NCI-H2171 (cell line): ENCODE data around the gene TAOK1.

Experiments
- DNase-seq: peaks from one replicate; lab custom pipeline; 2025; lab: John Stamatoyannopoulos, UW

The TAOK1 gene

GRCh38 chr17:29379084-29379991 lies 10.8 kb upstream of the TAOK1 start:
- no peak for DNase-seq

GRCh38 chr17:29383686-29384085 lies 6.5 kb upstream of the TAOK1 start:
- DNase-seq: no peak

- no peak for DNase-seq
Observed at GRCh38 chr17:29384901-29385300, 5.3 kb upstream of the TAOK1 start.

- DNase-seq: no peak
Observed at GRCh38 chr17:29386760-29387159, 3.4 kb upstream of the TAOK1 start.

- DNase-seq: no peak
Observed at GRCh38 chr17:29388937-29389336, 1.2 kb upstream of the TAOK1 start.

- DNase-seq: no peak
Observed at GRCh38 chr17:29390851-29391631, 878 bp downstream of the TAOK1 start.

GRCh38 chr17:29393436-29393835 lies 3.3 kb downstream of the TAOK1 start:
- DNase-seq: no peak

GRCh38 chr17:29394761-29395160 lies 4.6 kb downstream of the TAOK1 start:
- DNase-seq: no peak

GRCh38 chr17:29396066-29396465 lies 5.9 kb downstream of the TAOK1 start:
- DNase-seq: no peak

- no peak for DNase-seq
Observed at GRCh38 chr17:29399634-29400033, 9.5 kb downstream of the TAOK1 start.

- no peak for DNase-seq
Observed at GRCh38 chr17:29400818-29401217, 10.7 kb downstream of the TAOK1 start.

GRCh38 chr17:29401258-29401657 lies 11.1 kb downstream of the TAOK1 start:
- DNase-seq: no peak

- no peak for DNase-seq
Observed at GRCh38 chr17:29407856-29408255, 17.7 kb downstream of the TAOK1 start.

GRCh38 chr17:29409963-29410362 lies 19.8 kb downstream of the TAOK1 start:
- DNase-seq: no peak

- no peak for DNase-seq
Observed at GRCh38 chr17:29412780-29413565, 22.8 kb downstream of the TAOK1 start.

- DNase-seq: no peak
Observed at GRCh38 chr17:29420128-29420527, 30.0 kb downstream of the TAOK1 start.

- DNase-seq: no peak
Observed at GRCh38 chr17:29430275-29430674, 40.1 kb downstream of the TAOK1 start.

GRCh38 chr17:29433541-29433940 lies 43.4 kb downstream of the TAOK1 start:
- no peak for DNase-seq

- no peak for DNase-seq
Observed at GRCh38 chr17:29434550-29434949, 44.4 kb downstream of the TAOK1 start.

GRCh38 chr17:29442451-29442850 lies 52.3 kb downstream of the TAOK1 start:
- DNase-seq: no peak

- DNase-seq: no peak
Observed at GRCh38 chr17:29443041-29443739, 53.0 kb downstream of the TAOK1 start.

- no peak for DNase-seq
Observed at GRCh38 chr17:29444589-29444988, 54.4 kb downstream of the TAOK1 start.
